Calu3 (cell line): ENCODE data around the gene RBM26. TPM values are rescaled to one million over a fixed set of nuclear protein-coding genes. Genes with fewer than 3 reads are reported as not detected.

Experiments
- BruUV-seq: library from RNA; stranded (reverse); fragments of 400-500 nt; replicated peaks from 2 replicates; lab custom pipeline; 2021; lab: Mats Ljungman, UMichigan
- CTCF ChIA-PET: fragments of 300-600 bp; sonication (Branson Sonifier 250); formaldehyde crosslinking; loops from one replicate; lab custom pipeline; 2022; ENCODE audit warnings: antibody characterized with exemption; lab: Charles Lee
- DNase-seq: peaks from one replicate; pipeline ENCODE4 v3.0.0; 2022
- H3K27ac Mint-ChIP-seq: one replicate; pipeline ENCODE4 v1.8.0; 2022; ENCODE audit warnings: mixed read lengths; ENCODE audit not compliant: unreplicated experiment
- H3K27me3 Mint-ChIP-seq: one replicate; pipeline ENCODE4 v1.8.0; 2022; ENCODE audit warnings: mixed read lengths; ENCODE audit not compliant: unreplicated experiment
- H3K36me3 Mint-ChIP-seq: one replicate; pipeline ENCODE4 v1.8.0; 2022; ENCODE audit warnings: mild to moderate bottlenecking, moderate library complexity, mixed read lengths; ENCODE audit not compliant: insufficient read depth, unreplicated experiment
- H3K4me1 Mint-ChIP-seq: one replicate; pipeline ENCODE4 v1.8.0; 2022; ENCODE audit warnings: mild to moderate bottlenecking, low read depth, mixed read lengths; ENCODE audit not compliant: unreplicated experiment
- H3K4me3 Mint-ChIP-seq: one replicate; pipeline ENCODE4 v1.8.0; 2022; ENCODE audit warnings: mild to moderate bottlenecking, low read depth, moderate library complexity, mixed read lengths; ENCODE audit not compliant: unreplicated experiment
- H3K9me3 Mint-ChIP-seq: one replicate; pipeline ENCODE4 v1.8.0; 2022; ENCODE audit warnings: low read depth, mixed read lengths; ENCODE audit not compliant: unreplicated experiment
- intact Hi-C: fragments of 100-400 bp; cut with micrococcal nuclease; formaldehyde crosslinking; loops from one replicate; pipeline ENCODE4 v1.10.0; 2022; ENCODE audit not compliant: unreplicated experiment
- total RNA-seq: library from RNA; stranded (reverse); gene quantifications from 2 replicates; pipeline ENCODE4 v1.2.3, GENCODE V29; 2022
- TF ChIP-seq, protein P1 (sequence below): fragments of 200-600 bp; IDR thresholded peaks from one replicate; pipeline ENCODE4 v1.8.0; 2022; ENCODE audit warnings: antibody characterized with exemption; ENCODE audit not compliant: unreplicated experiment

RBM26 gene
- total RNA-seq, 1 experiment from 2014 or later = 19.2 TPM

DNA sequence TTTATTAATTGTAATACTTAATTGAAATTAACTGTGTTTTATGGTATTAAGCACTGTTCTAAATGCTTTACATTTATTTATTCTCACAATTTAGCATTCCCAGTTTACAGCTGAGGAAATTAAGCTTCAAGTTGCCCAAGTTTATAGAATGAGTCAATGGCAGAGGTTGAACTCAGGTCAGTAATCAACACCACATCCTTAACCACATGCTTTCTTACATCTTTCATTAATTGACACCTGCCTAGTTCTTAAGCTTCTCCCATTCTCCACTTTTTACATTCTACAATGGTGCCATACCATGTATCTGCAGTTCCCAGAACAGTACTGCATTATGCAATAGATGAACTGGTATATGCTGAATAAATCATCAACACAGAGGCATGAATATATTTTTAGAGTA is 11.7 kb upstream of the RBM26 start:
- no peak overlapping the region for H3K27ac Mint-ChIP-seq
- DNase-seq = no peak
- BruUV-seq = no TSS peak
- CTCF ChIA-PET = no interaction called here
- TF ChIP-seq, protein P1, sequence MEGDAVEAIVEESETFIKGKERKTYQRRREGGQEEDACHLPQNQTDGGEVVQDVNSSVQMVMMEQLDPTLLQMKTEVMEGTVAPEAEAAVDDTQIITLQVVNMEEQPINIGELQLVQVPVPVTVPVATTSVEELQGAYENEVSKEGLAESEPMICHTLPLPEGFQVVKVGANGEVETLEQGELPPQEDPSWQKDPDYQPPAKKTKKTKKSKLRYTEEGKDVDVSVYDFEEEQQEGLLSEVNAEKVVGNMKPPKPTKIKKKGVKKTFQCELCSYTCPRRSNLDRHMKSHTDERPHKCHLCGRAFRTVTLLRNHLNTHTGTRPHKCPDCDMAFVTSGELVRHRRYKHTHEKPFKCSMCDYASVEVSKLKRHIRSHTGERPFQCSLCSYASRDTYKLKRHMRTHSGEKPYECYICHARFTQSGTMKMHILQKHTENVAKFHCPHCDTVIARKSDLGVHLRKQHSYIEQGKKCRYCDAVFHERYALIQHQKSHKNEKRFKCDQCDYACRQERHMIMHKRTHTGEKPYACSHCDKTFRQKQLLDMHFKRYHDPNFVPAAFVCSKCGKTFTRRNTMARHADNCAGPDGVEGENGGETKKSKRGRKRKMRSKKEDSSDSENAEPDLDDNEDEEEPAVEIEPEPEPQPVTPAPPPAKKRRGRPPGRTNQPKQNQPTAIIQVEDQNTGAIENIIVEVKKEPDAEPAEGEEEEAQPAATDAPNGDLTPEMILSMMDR = no peak
- H3K9me3 Mint-ChIP-seq = no peaks in the 10 kb centered on the region
- no peaks in the 10 kb centered on the region for H3K27me3 Mint-ChIP-seq
- no peak overlapping the region for H3K4me3 Mint-ChIP-seq
- no peaks in the 10 kb centered on the region for H3K4me1 Mint-ChIP-seq
- intact Hi-C loops = no loop called here
- no peaks in the 10 kb centered on the region for H3K36me3 Mint-ChIP-seq

DNA sequence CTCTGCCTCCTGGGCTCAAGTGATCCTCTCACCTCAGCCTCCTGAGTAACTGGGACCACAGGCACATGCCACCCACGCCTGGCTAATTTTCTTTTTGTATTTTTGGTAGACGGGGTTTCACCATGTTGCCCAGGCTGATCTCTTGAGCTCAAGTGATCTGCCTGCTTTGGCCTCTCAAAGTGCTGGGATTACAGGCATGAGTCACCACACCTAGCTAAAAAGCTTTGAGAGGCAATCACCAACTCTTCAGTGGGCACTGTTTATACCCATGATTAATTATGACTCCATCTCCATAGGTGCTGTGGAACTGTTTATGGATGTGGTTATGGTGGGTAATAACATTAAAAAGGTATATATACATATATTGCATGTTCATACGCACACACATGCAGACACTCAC is 7.5 kb upstream of the RBM26 start:
- TF ChIP-seq, protein P1 = no peak
- Mint-ChIP-seq H3K27me3 (no peaks in the 10 kb centered on the region), H3K36me3 (no peaks in the 10 kb centered on the region), H3K4me1 (no peaks in the 10 kb centered on the region), H3K27ac (no peak overlapping the region), H3K9me3 (no peaks in the 10 kb centered on the region), H3K4me3 (no peak overlapping the region)
- no TSS peak for BruUV-seq
- intact Hi-C loops = no loop called here
- CTCF ChIA-PET = no interaction called here
- no peak for DNase-seq

DNA sequence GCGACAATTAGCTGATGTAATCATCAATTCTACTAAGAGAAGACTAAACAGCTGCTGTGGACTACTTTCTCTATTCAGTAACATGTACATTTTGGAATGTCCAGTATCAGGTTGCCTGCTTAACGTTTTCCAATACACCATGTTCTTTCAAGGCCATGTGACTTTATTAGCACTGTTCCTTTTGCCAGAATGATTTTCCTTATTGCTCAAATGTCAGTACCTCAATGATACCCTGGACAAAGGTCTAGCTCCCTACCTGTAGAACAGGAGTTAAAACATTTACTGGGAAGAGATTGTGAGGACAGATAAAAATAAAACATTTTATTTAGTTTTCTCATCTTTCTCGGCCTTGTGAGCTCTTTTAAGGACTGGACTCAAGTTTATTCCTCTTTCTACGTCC is 3.8 kb upstream of the RBM26 start:
- CTCF ChIA-PET = no interaction called here
- no peaks in the 10 kb centered on the region for H3K27me3 Mint-ChIP-seq
- no peak for DNase-seq
- TF ChIP-seq, protein P1 = no peak
- no peaks in the 10 kb centered on the region for H3K9me3 Mint-ChIP-seq
- H3K27ac Mint-ChIP-seq = no peak overlapping the region
- no peak overlapping the region for H3K4me3 Mint-ChIP-seq
- H3K4me1 Mint-ChIP-seq = peaks cover 13% of the 10 kb centered on the region
- intact Hi-C loops = no loop called here
- peaks cover 8% of the 10 kb centered on the region for H3K36me3 Mint-ChIP-seq
- no TSS peak for BruUV-seq

DNA sequence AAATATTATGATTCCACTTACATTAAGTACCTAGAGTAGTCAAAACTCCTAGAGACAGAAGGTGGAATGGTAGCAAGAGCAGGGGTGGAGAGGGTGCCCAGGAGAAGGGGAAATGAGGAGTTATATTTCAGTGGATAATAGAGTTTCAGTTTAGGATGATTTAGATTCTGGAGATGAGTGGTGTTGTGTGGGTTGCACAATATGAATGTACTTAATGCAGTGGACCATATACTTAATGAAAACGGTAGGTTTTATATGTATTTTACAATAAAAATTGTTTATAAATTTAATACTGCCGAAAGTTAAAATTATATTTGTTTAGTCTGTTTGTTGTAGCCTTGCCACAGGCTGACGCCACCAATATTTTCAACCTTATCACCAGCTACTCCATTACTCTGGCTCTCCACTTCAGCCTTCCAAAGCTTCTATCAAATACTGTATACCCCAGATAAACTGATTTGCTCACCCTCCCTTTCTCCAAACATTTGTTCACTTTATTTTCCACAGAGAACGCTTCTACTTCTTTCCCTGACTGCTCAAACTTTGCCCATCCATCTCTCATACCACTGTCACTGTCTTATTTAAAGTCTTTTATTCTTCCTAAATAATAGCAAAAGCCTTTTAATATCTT is 1.4 kb upstream of the RBM26 start:
- Mint-ChIP-seq H3K4me1 (peaks cover 18% of the 10 kb centered on the region), H3K9me3 (no peaks in the 10 kb centered on the region), H3K4me3 (no peak overlapping the region), H3K27me3 (no peaks in the 10 kb centered on the region), H3K36me3 (peaks cover 8% of the 10 kb centered on the region), H3K27ac (no peak overlapping the region)
- TF ChIP-seq, protein P1 = no peak
- no peak for DNase-seq
- CTCF ChIA-PET = interaction anchor here (0.5 kb wide), 1 partner anchor 664 kb away, joined by 7 read pairs; no protein-coding TSS in a partner anchor
- intact Hi-C loops = no loop called here
- no TSS peak for BruUV-seq
